SK-N-SH treated with all-trans-retinoic acid at 6 μM for 48 hours (cell line): ENCODE results near the gene HPGD.

ENCODE experiments used
- ATAC-seq: fragments of 200-7000 bp; cut with Tn5 transposase; 3 replicates; pipeline ENCODE4 v1.9.1; 2020; ENCODE audit warnings: mild to moderate bottlenecking, moderate library complexity
- ARNTL ChIP-seq: fragments of 450-650 bp; formaldehyde crosslinking; IDR thresholded peaks from 2 replicates; pipeline ENCODE4 v1.5.0; 2020; ENCODE audit warnings: low read depth, mild to moderate bottlenecking, moderate library complexity, borderline replicate concordance
- BACH2 ChIP-seq: fragments of 250-450 bp; sonication (Bioruptor Pico); IDR thresholded peaks from 2 replicates; pipeline ENCODE4 v1.9.0; 2021; ENCODE audit warnings: mild to moderate bottlenecking, borderline replicate concordance
- CREB5 ChIP-seq: fragments of 250-450 bp; sonication (Bioruptor Pico); IDR thresholded peaks from 2 replicates; pipeline ENCODE4 v1.5.1; 2020; ENCODE audit warnings: low read depth, mild to moderate bottlenecking, moderate library complexity
- CSDC2 ChIP-seq: fragments of 250-450 bp; sonication (Bioruptor Pico); IDR thresholded peaks from 2 replicates; pipeline ENCODE4 v1.5.0; 2020; ENCODE audit warnings: mild to moderate bottlenecking, moderate library complexity
- CSRNP3 ChIP-seq: fragments of 250-450 bp; sonication (Bioruptor Pico); IDR thresholded peaks from 2 replicates; pipeline ENCODE4 v1.5.1; 2021; ENCODE audit warnings: mild to moderate bottlenecking, moderate library complexity
- GLIS3 ChIP-seq: fragments of 250-450 bp; sonication (Bioruptor Pico); IDR thresholded peaks from 2 replicates; pipeline ENCODE4 v1.5.0; 2020; ENCODE audit warnings: mild to moderate bottlenecking, moderate library complexity
- ISL1 ChIP-seq: fragments of 250-450 bp; sonication (Bioruptor Pico); IDR thresholded peaks from 2 replicates; pipeline ENCODE4 v2.1.2; 2022; ENCODE audit warnings: mild to moderate bottlenecking, moderate library complexity
- OSR1 ChIP-seq: fragments of 250-450 bp; sonication (Bioruptor Pico); IDR thresholded peaks from 2 replicates; pipeline ENCODE4 v1.8.0; 2022; ENCODE audit warnings: moderate library complexity, mild to moderate bottlenecking, inconsistent platforms
- PATZ1 ChIP-seq: fragments of 250-450 bp; sonication (Bioruptor Pico); IDR thresholded peaks from 2 replicates; pipeline ENCODE4 v1.8.0; 2020; ENCODE audit warnings: mild to moderate bottlenecking, moderate library complexity, borderline replicate concordance
- POU6F1 ChIP-seq: fragments of 250-450 bp; sonication (Bioruptor Pico); IDR thresholded peaks from 2 replicates; pipeline ENCODE4 v1.8.0; 2021; ENCODE audit warnings: low read depth, mild to moderate bottlenecking, moderate library complexity, borderline replicate concordance
- PPARA ChIP-seq: fragments of 250-450 bp; sonication (Bioruptor Pico); IDR thresholded peaks from 2 replicates; pipeline ENCODE4 v1.5.0; 2020; ENCODE audit warnings: mild to moderate bottlenecking, borderline replicate concordance
- RARB ChIP-seq: fragments of 250-450 bp; sonication (Bioruptor Pico); IDR thresholded peaks from 2 replicates; pipeline ENCODE4 v1.8.0; 2021; ENCODE audit warnings: mild to moderate bottlenecking, moderate library complexity
- SNAI2 ChIP-seq: fragments of 250-450 bp; sonication (Bioruptor Pico); IDR thresholded peaks from 2 replicates; pipeline ENCODE4 v1.5.0; 2020; ENCODE audit warnings: mild to moderate bottlenecking, moderate library complexity
- TCF4 ChIP-seq: fragments of 250-450 bp; sonication (Bioruptor Pico); IDR thresholded peaks from 2 replicates; pipeline ENCODE4 v1.8.0; 2021; ENCODE audit warnings: mild to moderate bottlenecking, moderate library complexity, borderline replicate concordance
- TOX ChIP-seq: fragments of 250-450 bp; sonication (Bioruptor Pico); IDR thresholded peaks from 2 replicates; pipeline ENCODE4 v1.8.0; 2021; ENCODE audit warnings: mild to moderate bottlenecking, moderate library complexity, borderline replicate concordance
- TSHZ2 ChIP-seq: fragments of 250-450 bp; sonication (Bioruptor Pico); IDR thresholded peaks from 2 replicates; pipeline ENCODE4 v1.5.0; 2020; ENCODE audit warnings: mild to moderate bottlenecking, moderate library complexity
- ZFP3 ChIP-seq: fragments of 250-450 bp; sonication (Bioruptor Pico); IDR thresholded peaks from 2 replicates; pipeline ENCODE4 v1.5.0; 2020; ENCODE audit warnings: mild to moderate bottlenecking, moderate library complexity
- ZFP30 ChIP-seq: fragments of 450-650 bp; formaldehyde crosslinking; IDR thresholded peaks from 2 replicates; pipeline ENCODE4 v1.5.0; 2022; ENCODE audit warnings: mild to moderate bottlenecking, moderate library complexity
- ZNF565 ChIP-seq: fragments of 450-650 bp; formaldehyde crosslinking; conservative IDR thresholded peaks from 2 replicates; pipeline ENCODE4 v1.5.0; 2020; ENCODE audit warnings: low read depth, mild to moderate bottlenecking, moderate library complexity
- ZNF70 ChIP-seq: fragments of 450-650 bp; formaldehyde crosslinking; IDR thresholded peaks from 2 replicates; pipeline ENCODE4 v1.5.0; 2020; ENCODE audit warnings: mild to moderate bottlenecking, moderate library complexity
- ZNF8 ChIP-seq: fragments of 450-650 bp; formaldehyde crosslinking; IDR thresholded peaks from 2 replicates; pipeline ENCODE4 v1.5.0; 2020; ENCODE audit warnings: mild to moderate bottlenecking, moderate library complexity

Gene HPGD

GRCh38 chr4:174475528-174475927 is 46.8 kb downstream of the HPGD start (continued):
- TF ChIP-seq ARNTL (CRISPR knock-in tag), result no peak
- no peak for TF ChIP-seq RARB (CRISPR knock-in tag)
- TF ChIP-seq TOX (CRISPR knock-in tag), result no peak
- no peak for TF ChIP-seq ISL1 (CRISPR knock-in tag)
- TF ChIP-seq CSRNP3, result no peak
- no peak for TF ChIP-seq ZFP3 (CRISPR knock-in tag)

GRCh38 chr4:174474457-174475075 is 47.7 kb downstream of the HPGD start:
- no peak for ATAC-seq
- TF ChIP-seq PATZ1 (CRISPR knock-in tag) (no peak), POU6F1 (CRISPR knock-in tag) (no peak), ISL1 (CRISPR knock-in tag) (no peak), BACH2 (CRISPR knock-in tag) (no peak), ZNF565 (no peak), ZFP30 (CRISPR knock-in tag) (no peak), PPARA (CRISPR knock-in tag) (no peak), OSR1 (no peak), RARB (CRISPR knock-in tag) (no peak), CREB5 (CRISPR knock-in tag) (no peak)

GRCh38 chr4:174467107-174467506 is 55.2 kb downstream of the HPGD start:
- ATAC-seq, result no peak

More at GRCh38 chr4:174467107-174467506, 55.2 kb downstream of the HPGD start:
- TF ChIP-seq PATZ1 (CRISPR knock-in tag) (no peak), GLIS3 (CRISPR knock-in tag) (no peak), ZNF8 (no peak), ZNF565 (no peak), CREB5 (CRISPR knock-in tag) (no peak), ISL1 (CRISPR knock-in tag) (no peak), ZNF70 (CRISPR knock-in tag) (no peak), PPARA (CRISPR knock-in tag) (no peak), TSHZ2 (CRISPR knock-in tag) (no peak), CSDC2 (CRISPR knock-in tag) (no peak), TCF4 (no peak), ZFP30 (CRISPR knock-in tag) (no peak), TOX (CRISPR knock-in tag) (no peak), ZFP3 (CRISPR knock-in tag) (no peak), POU6F1 (CRISPR knock-in tag) (no peak), ARNTL (CRISPR knock-in tag) (no peak), SNAI2 (CRISPR knock-in tag) (no peak)
- TF ChIP-seq, all 23 proteins: peak for 0
